IMR-90 (cell line): ENCODE data around the gene RUNX1. TPM values are rescaled to one million over a fixed set of nuclear protein-coding genes. Genes with fewer than 3 reads are reported as not detected.
A peak's percentile ranks its signal among the peaks of the same experiment; 100 is the strongest.

Experiments
- ATAC-seq: fragments of 200-7000 bp; cut with Tn5 transposase; 2 replicates; pipeline ENCODE4 v1.9.1; 2020; ENCODE audit warnings: low read depth, mild to moderate bottlenecking, moderate library complexity
- BruUV-seq: library from RNA; stranded (reverse); fragments of 400-500 nt; replicated peaks from 2 replicates; lab custom pipeline; 2021; lab: Mats Ljungman, UMichigan
- CTCF ChIA-PET: fragments of 300-600 bp; formaldehyde crosslinking; extraction: SDS; loops from one replicate; lab custom pipeline; 2021; ENCODE audit warnings: antibody characterized with exemption; lab: Yijun Ruan, JAX
- POLR2A ChIA-PET: fragments of 300-600 bp; sonication (Branson Sonifier 250); formaldehyde crosslinking; loops from one replicate; lab custom pipeline; 2022; ENCODE audit warnings: antibody characterized with exemption; ENCODE audit not compliant: unreplicated experiment; lab: Charles Lee
- DNase-seq: peaks from one replicate; pipeline ENCODE4 v3.0.0; 2013
- H2AFZ ChIP-seq: replicated peaks from 2 replicates; pipeline ENCODE3; 2013; ENCODE audit warnings: low read length, mild to moderate bottlenecking; ENCODE audit not compliant: poor library complexity
- H2AK5ac ChIP-seq: 2 replicates; pipeline ENCODE4 v1.6.1; 2013; ENCODE audit warnings: low read depth, low read length, inconsistent platforms
- H2AK9ac ChIP-seq: replicated peaks from 2 replicates; pipeline ENCODE3; 2013; ENCODE audit warnings: mild to moderate bottlenecking, low read depth, low read length, moderate library complexity; ENCODE audit not compliant: poor library complexity
- H2BK120ac ChIP-seq: 2 replicates; pipeline ENCODE4 v1.6.1; 2013; ENCODE audit warnings: low read depth, low read length, inconsistent platforms
- H2BK15ac ChIP-seq: 3 replicates; pipeline ENCODE4 v1.6.1; 2013; ENCODE audit warnings: low read depth, low read length, inconsistent platforms
- H2BK20ac ChIP-seq: 2 replicates; pipeline ENCODE4 v1.6.1; 2013; ENCODE audit warnings: low read depth, mild to moderate bottlenecking, inconsistent platforms, low read length, moderate library complexity
- H2BK5ac ChIP-seq: 2 replicates; pipeline ENCODE4 v1.6.1; 2013; ENCODE audit warnings: mild to moderate bottlenecking, low read depth, low read length, inconsistent platforms; ENCODE audit not compliant: poor library complexity, severe bottlenecking
- H3K14ac ChIP-seq: replicated peaks from 2 replicates; pipeline ENCODE4 v1.6.1; 2013; ENCODE audit warnings: low read depth, low read length, inconsistent platforms
- H3K18ac ChIP-seq: 2 replicates; pipeline ENCODE4 v1.6.1; 2013; ENCODE audit warnings: low read depth, low read length, control low read depth
- H3K23ac ChIP-seq: 2 replicates; pipeline ENCODE4 v1.6.1; 2013; ENCODE audit warnings: low read depth, low read length, inconsistent platforms
- H3K27ac ChIP-seq: 2 replicates; pipeline ENCODE4 v1.5.1; 2013; ENCODE audit warnings: mild to moderate bottlenecking, control low read depth, low read length; ENCODE audit not compliant: insufficient read depth
- H3K27me3 ChIP-seq: 2 replicates; pipeline ENCODE4 v1.6.1; 2013; ENCODE audit warnings: low read length; ENCODE audit not compliant: control insufficient read depth, insufficient read depth
- H3K36me3 ChIP-seq: 2 replicates; pipeline ENCODE4 v1.6.1; 2013; ENCODE audit warnings: low read length, mixed read lengths; ENCODE audit not compliant: control insufficient read depth, insufficient read depth
- H3K4ac ChIP-seq: 2 replicates; pipeline ENCODE4 v1.6.1; 2013; ENCODE audit warnings: low read depth, low read length, inconsistent platforms
- H3K4me1 ChIP-seq: 2 replicates; pipeline ENCODE4 v1.6.1; 2013; ENCODE audit warnings: low read length, mixed read lengths; ENCODE audit not compliant: control insufficient read depth, insufficient read depth
- H3K4me2 ChIP-seq: 2 replicates; pipeline ENCODE4 v1.6.1; 2013; ENCODE audit warnings: low read depth, mild to moderate bottlenecking, control low read depth, low read length, moderate library complexity
- H3K4me3 ChIP-seq: 2 replicates; pipeline ENCODE4 v1.5.1; 2013; ENCODE audit warnings: low read depth, mild to moderate bottlenecking, control low read depth, low read length, moderate library complexity; ENCODE audit not compliant: insufficient read depth
- H3K56ac ChIP-seq: 2 replicates; pipeline ENCODE4 v1.6.1; 2013; ENCODE audit warnings: low read length, inconsistent platforms; ENCODE audit not compliant: insufficient read depth; ENCODE audit errors: extremely low read depth
- H3K79me1 ChIP-seq, 2 experiments: 2 replicates each; pipeline ENCODE4 v1.6.1; 2013; ENCODE audit warnings: low read length in 2 of 2, inconsistent platforms in 1 of 2, low read depth in 1 of 2
- H3K9ac ChIP-seq: 2 replicates; pipeline ENCODE4 v1.6.1; 2013; ENCODE audit warnings: low read depth, low read length, control low read depth
- H3K9me1 ChIP-seq: 2 replicates; pipeline ENCODE4 v1.6.1; 2013; ENCODE audit warnings: low read length, inconsistent platforms; ENCODE audit not compliant: insufficient read depth
- H3K9me3 ChIP-seq: 2 replicates; pipeline ENCODE4 v1.6.1; 2013; ENCODE audit warnings: low read length; ENCODE audit not compliant: control insufficient read depth, insufficient read depth
- H4K20me1 ChIP-seq: 2 replicates; pipeline ENCODE4 v1.6.1; 2013; ENCODE audit warnings: low read length, inconsistent platforms; ENCODE audit not compliant: insufficient read depth
- H4K5ac ChIP-seq: 2 replicates; pipeline ENCODE4 v1.6.1; 2013; ENCODE audit warnings: mild to moderate bottlenecking, low read depth, low read length, control low read depth
- H4K8ac ChIP-seq, 2 experiments: 2 replicates each; pipeline ENCODE4 v1.6.1; 2013; ENCODE audit warnings: low read depth in 2 of 2, low read length in 2 of 2, control low read depth in 1 of 2, inconsistent platforms in 1 of 2
- H4K91ac ChIP-seq: 2 replicates; pipeline ENCODE4 v1.6.1; 2013; ENCODE audit warnings: low read depth, low read length, inconsistent platforms; ENCODE audit not compliant: insufficient read depth
- CEBPB ChIP-seq: IDR thresholded peaks from 2 replicates; pipeline ENCODE4 v1.6.1; 2012; ENCODE audit warnings: low read depth, low read length, improper control_type of control experiment
- CHD1 ChIP-seq: IDR thresholded peaks from 2 replicates; pipeline ENCODE4 v1.6.1; 2012; ENCODE audit warnings: low read depth, low read length, improper control_type of control experiment
- CTCF ChIP-seq: conservative IDR thresholded peaks from 2 replicates; pipeline ENCODE4 v1.5.1; 2012; ENCODE audit warnings: mild to moderate bottlenecking, low read depth, low read length, improper control_type of control experiment
- FOS ChIP-seq: fragments of 150-350 bp; IDR thresholded peaks from 2 replicates; pipeline ENCODE4 v1.6.1; 2016; ENCODE audit warnings: low read depth, low read length
- MAFK ChIP-seq: IDR thresholded peaks from 2 replicates; pipeline ENCODE4 v1.6.1; 2012; ENCODE audit warnings: low read depth, low read length, improper control_type of control experiment
- MAZ ChIP-seq: IDR thresholded peaks from 2 replicates; pipeline ENCODE4 v1.6.1; 2012; ENCODE audit warnings: low read depth, mild to moderate bottlenecking, low read length, improper control_type of control experiment, moderate library complexity, borderline replicate concordance
- MXI1 ChIP-seq: IDR thresholded peaks from 2 replicates; pipeline ENCODE4 v1.6.1; 2012; ENCODE audit warnings: low read depth, mild to moderate bottlenecking, low read length, moderate library complexity, borderline replicate concordance
- NFE2L2 ChIP-seq: fragments of 150-350 bp; IDR thresholded peaks from 2 replicates; pipeline ENCODE4 v1.6.1; 2016; ENCODE audit warnings: low read depth, mild to moderate bottlenecking, low read length
- POLR2A ChIP-seq: IDR thresholded peaks from 2 replicates; pipeline ENCODE4 v1.6.1; 2012; ENCODE audit warnings: mild to moderate bottlenecking, low read depth, low read length
- RAD21 ChIP-seq: IDR thresholded peaks from 2 replicates; pipeline ENCODE4 v1.6.1; 2012; ENCODE audit warnings: low read length, improper control_type of control experiment
- RCOR1 ChIP-seq: IDR thresholded peaks from 2 replicates; pipeline ENCODE4 v1.6.1; 2012; ENCODE audit warnings: mild to moderate bottlenecking, low read length, improper control_type of control experiment; ENCODE audit not compliant: insufficient replicate concordance
- RFX5 ChIP-seq: IDR thresholded peaks from 2 replicates; pipeline ENCODE4 v1.8.0; 2012; ENCODE audit warnings: low read depth, mild to moderate bottlenecking, low read length, moderate library complexity
- SMC3 ChIP-seq: fragments of 150-350 bp; IDR thresholded peaks from 2 replicates; pipeline ENCODE4 v1.6.1; 2016; ENCODE audit warnings: low read depth, mild to moderate bottlenecking, antibody characterized with exemption, low read length, moderate library complexity
- USF2 ChIP-seq: fragments of 150-350 bp; IDR thresholded peaks from 2 replicates; pipeline ENCODE4 v1.6.1; 2017; ENCODE audit warnings: mild to moderate bottlenecking, antibody characterized with exemption, low read length, low read depth
- WGBS, 2 experiments: methylation state at CpG; one replicate each; pipeline versions ENCODE4 v1.1.5 to v1.1.7; 2013; ENCODE audit warnings: missing lambda C conversion rate in 2 of 2; ENCODE audit not compliant: insufficient read length in 1 of 2; ENCODE audit errors: extremely low coverage in 2 of 2; 5-methylcytosine and 5-hydroxymethylcytosine counted together
- dilution Hi-C: fragments of 300-500 bp; cut with HindIII; formaldehyde crosslinking; loops from one replicate; pipeline ENCODE4 v1.14.3; 2018; ENCODE audit warnings: low sequenced_read_pairs; ENCODE audit not compliant: unreplicated experiment
- in situ Hi-C: fragments of 300-500 bp; cut with MboI; formaldehyde crosslinking; loops from 3 replicates; pipeline ENCODE4 v1.14.3; 2019; ENCODE audit warnings: low sequenced_read_pairs, inconsistent platforms, mixed read lengths
- intact Hi-C: fragments of 100-400 bp; cut with micrococcal nuclease; formaldehyde crosslinking; loops from 2 replicates; pipeline ENCODE4 v1.10.0; 2022
- polyA plus RNA-seq, 3 experiments: library from polyadenylated mRNA; depleted of rRNA; stranded (reverse); fragments of >200 nt; gene quantifications; 2 replicates each; pipeline ENCODE4 v1.2.3, GENCODE V29; 2012; ENCODE audit warnings: low replicate concordance in 1 of 3
- total RNA-seq: library from RNA; depleted of rRNA; stranded (reverse); fragments of >200 nt; gene quantifications from 2 replicates; pipeline ENCODE4 v1.2.3, GENCODE V29; 2012

Gene RUNX1
- total and polyA plus RNA-seq, 2 of the 4 experiments (the other 2 are of a cell fraction), result 34.5 to 56.5 TPM

- ChIA-PET POLR2A (interaction anchor here (0.5 to 3.0 kb wide), 11 partner anchors 9 to 822 kb away, joined by 3 to 13 read pairs (median 5); no protein-coding TSS in a partner anchor), CTCF (interaction anchor here (0.6 to 2.1 kb wide), 5 partner anchors 52 to 1181 kb away, joined by 3 to 8 read pairs (median 4); no protein-coding TSS in a partner anchor)
- Histone ChIP-seq H3K23ac (peak overlapping the region; percentile 99), H3K4me2 (peak overlapping the region; percentile 80), H3K56ac (peak overlapping the region; percentile 88), H3K27me3 (no peaks in the 10 kb centered on the region), H3K9me1 (no peaks in the 10 kb centered on the region), H2BK15ac (peak overlapping the region; percentile 41; the same call in 2 of the 3 replicates), H4K5ac (peak overlapping the region; percentile 43), H3K79me1 (peaks cover 0 to 14% of the 10 kb centered on the region in 2 experiments; a peak in 2 of 4 replicates), H4K8ac (peak overlapping the region; percentile 74 to 95), H2BK5ac (peak overlapping the region; percentile 97), H2BK20ac (peak overlapping the region; percentile 77), H2AK5ac (peak overlapping the region; percentile 96), H4K91ac (peak overlapping the region; percentile 90), H3K4me3 (peak overlapping the region; percentile 99), H3K9ac (peak overlapping the region; percentile 100), H2AK9ac (peak overlapping the region; percentile 98), H3K18ac (peak overlapping the region; percentile 80), H2AFZ (peak overlapping the region; percentile 79), H2BK120ac (peak overlapping the region; percentile 93), H3K4me1 (no peaks in the 10 kb centered on the region; the same call in 1 of the 2 replicates), H3K36me3 (peaks cover 4% of the 10 kb centered on the region; the same call in 1 of the 2 replicates), H3K4ac (peak overlapping the region; percentile 99), H3K9me3 (no peaks in the 10 kb centered on the region), H4K20me1 (peaks cover 21% of the 10 kb centered on the region), H3K27ac (peak overlapping the region; percentile 92), H3K14ac (peak overlapping the region; percentile 99)
- DNase-seq (peak; percentile 99), ATAC-seq (peak; percentile 47)
- dilution Hi-C loops, result no loop called here
- intact Hi-C loops, result loop anchor here (1.0 to 5.0 kb wide), 10 partner anchors 86 to 1139 kb away; no protein-coding TSS in a partner anchor
- in situ Hi-C loops, result loop anchor here (5.0 to 10.0 kb wide), 4 partner anchors 319 to 1047 kb away; no protein-coding TSS in a partner anchor
- WGBS, 2 experiments, result 6% methylated on average over 3 of the region's 40 CpGs; no CpG with 5 or more reads in 1 of the 2 experiments
- TSS peak; percentile 84 for BruUV-seq
- TF ChIP-seq POLR2A (peak; percentile 91), CTCF (no peak), RCOR1 (peak; percentile 96), MXI1 (peak; percentile 86), USF2 (no peak; the same call in none of the 2 replicates), CEBPB (no peak; the same call in 1 of the 2 replicates), CHD1 (peak; percentile 100), NFE2L2 (peak; percentile 45; the same call in 1 of the 2 replicates), RAD21 (no peak), FOS (peak; percentile 93), MAFK (no peak), SMC3 (no peak), MAZ (peak; percentile 62; the same call in 1 of the 2 replicates), RFX5 (no peak)
These were observed 161.2 kb downstream of the RUNX1 start for GRCh38 chr21:34887725-34888568.
